ENCODE results near the gene TTC31.

TTC31 gene

DNA sequence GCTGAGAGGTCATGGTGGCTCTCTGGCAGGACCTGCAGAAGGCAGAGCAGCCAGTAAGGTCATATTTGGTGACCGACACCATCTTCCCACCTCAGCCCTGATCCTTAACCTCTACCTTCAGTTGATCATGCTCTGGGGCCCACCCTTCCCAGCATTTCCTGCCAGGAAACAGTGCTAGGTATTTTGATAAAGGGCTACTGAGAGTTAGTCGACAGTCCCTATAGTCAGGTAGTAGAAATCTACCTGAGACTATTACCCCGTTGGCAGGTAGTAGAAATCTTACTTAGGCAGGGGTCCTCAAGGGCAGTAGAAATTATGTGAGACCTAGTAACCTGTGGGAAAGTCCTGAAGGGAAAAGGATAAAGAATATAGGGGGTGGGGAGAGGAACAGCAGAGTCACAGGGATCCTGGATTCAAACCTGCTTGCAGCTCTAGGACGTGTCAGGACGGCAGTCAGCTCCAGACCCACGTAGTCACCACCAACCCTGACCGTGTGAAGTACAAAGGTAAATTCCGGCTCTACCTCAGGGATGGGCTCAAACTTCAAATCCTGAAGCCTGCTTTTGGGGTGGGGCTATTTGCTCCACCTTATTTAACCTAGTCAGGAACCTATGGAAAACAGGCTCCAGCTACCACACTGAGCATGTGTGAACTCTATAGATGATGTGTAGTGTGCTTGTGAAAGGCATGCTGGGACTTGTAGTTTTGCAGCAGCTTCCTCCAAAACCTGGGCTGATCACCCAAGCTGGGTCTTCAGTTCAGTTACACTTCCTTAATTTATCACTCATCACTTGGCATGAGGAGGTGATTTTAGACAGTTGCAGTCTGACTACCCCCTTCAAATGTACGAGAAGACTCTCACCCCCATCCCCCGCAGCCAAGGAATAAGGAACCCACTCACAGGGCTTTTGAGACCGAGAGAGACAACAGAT is 43.1 kb downstream of the TTC31 start, which contains the start of gene DQX1:
DQX1 (minus strand) TSS at position 515 of the 932 bp plus-strand sequence; CDS start at position 13, 502 bp downstream.
- Mint-ChIP-seq H3K9me3 (peaks cover 7 to 10% of the 10 kb centered on the region in 2 donors), H3K27ac (peak within 1 kb of the TSS; percentile 84), H3K36me3 (peaks cover 52 to 57% of the 10 kb centered on the region in 2 donors), H3K4me3 (peak within 1 kb of the TSS; percentile 43 to 57), H3K27me3 (peaks cover 0 to 8% of the 10 kb centered on the region in 2 donors), H3K4me1 (peaks cover 24 to 34% of the 10 kb centered on the region in 2 donors)
- DNase-seq: peak; percentile 73
- peak; percentile 38 to 43 for ATAC-seq (replicated peaks)

DNA sequence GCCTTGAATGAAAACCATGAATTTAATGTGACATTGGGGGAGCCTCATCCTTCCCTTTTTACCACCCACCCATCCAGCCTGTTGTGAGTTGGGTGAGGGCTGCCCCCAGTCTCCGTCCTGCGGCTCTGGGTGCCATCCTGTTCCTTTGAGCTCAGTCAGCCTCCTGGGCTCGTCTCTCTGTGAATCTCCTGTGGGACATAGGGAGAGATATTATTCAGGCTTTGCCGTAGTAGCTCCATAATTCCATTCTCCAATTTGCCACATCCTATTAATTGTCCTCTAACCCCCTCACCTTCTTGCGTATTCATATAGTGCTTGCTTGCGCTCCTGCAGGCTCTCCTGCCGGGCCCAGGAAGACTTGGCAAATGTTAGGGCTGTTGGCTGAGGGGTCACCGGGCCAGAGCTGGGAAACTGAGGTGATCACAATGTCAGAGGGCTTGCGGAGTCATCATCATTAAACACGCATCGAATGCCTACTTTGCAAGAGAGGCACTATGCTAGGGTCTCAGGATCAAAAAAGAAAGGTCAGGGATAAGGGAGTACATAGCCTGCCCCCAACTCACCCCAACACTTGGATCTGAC is 43.9 kb downstream of the TTC31 start:
- Mint-ChIP-seq H3K27ac (peak overlapping the region; percentile 84), H3K4me1 (peaks cover 31 to 41% of the 10 kb centered on the region in 2 donors), H3K36me3 (peaks cover 51 to 63% of the 10 kb centered on the region in 2 donors), H3K27me3 (peaks cover 0 to 4% of the 10 kb centered on the region in 2 donors), H3K4me3 (peak overlapping the region; percentile 43 to 57), H3K9me3 (peaks cover 7 to 10% of the 10 kb centered on the region in 2 donors)
- ATAC-seq (replicated peaks): no peak
- no peak for DNase-seq

DNA sequence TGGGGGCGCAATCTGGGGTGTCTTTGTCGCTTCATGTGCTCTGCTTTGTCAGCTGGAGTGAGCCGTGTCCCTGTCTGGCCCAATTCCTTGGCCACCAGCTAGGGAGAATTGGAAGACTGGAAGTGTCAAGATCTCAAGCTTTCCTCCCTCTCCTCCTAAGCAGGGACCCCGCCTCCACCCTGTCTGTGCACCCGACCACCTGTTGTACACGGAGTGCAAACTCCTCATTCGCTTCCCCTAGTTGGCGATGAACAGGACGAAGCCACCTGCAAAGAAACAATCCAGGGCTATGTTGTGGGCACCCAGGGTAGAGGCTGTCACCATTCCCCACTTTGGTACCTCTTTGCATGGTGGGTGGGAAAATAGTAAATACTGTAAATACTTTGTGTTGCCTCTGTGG is 44.9 kb downstream of the TTC31 start:
- H3K36me3 Mint-ChIP-seq: peaks cover 49 to 68% of the 10 kb centered on the region in 2 donors

GRCh38 chr2:74528600-74529356 is 45.9 kb downstream of the TTC31 start:
- peaks cover 41 to 51% of the 10 kb centered on the region in 2 donors for H3K4me1 Mint-ChIP-seq
- ATAC-seq (replicated peaks): peak; percentile 2 to 6

More for the DNA sequence above, 44.9 kb downstream of the TTC31 start:
- H3K4me3 Mint-ChIP-seq: peak overlapping the region; percentile 97 to 100
- DNase-seq (no peak), ATAC-seq (replicated peaks) (no peak)
- peak overlapping the region; percentile 99 for H3K27ac Mint-ChIP-seq
- peaks cover 39 to 51% of the 10 kb centered on the region in 2 donors for H3K4me1 Mint-ChIP-seq
- H3K27me3 Mint-ChIP-seq: no peaks in the 10 kb centered on the region
- peaks cover 7 to 10% of the 10 kb centered on the region in 2 donors for H3K9me3 Mint-ChIP-seq

GRCh38 chr2:74529357-74530238 is 46.7 kb downstream of the TTC31 start, which contains the start of the genes AUP1 and HTRA2:
TSS of gene AUP1 (minus strand) at chr2:74529706. CDS start at chr2:74529629, 77 bp downstream.
TSS of gene HTRA2 (plus strand) at chr2:74529933. CDS start at chr2:74530007, 74 bp downstream.
- Mint-ChIP-seq H3K27me3 (no peaks in the 10 kb centered on the region), H3K36me3 (peaks cover 55 to 82% of the 10 kb centered on the region in 2 donors), H3K27ac (peak within 1 kb of the TSS; percentile 99), H3K9me3 (peaks cover 7 to 10% of the 10 kb centered on the region in 2 donors), H3K4me3 (peak within 1 kb of the TSS; percentile 97 to 100), H3K4me1 (peaks cover 41 to 51% of the 10 kb centered on the region in 2 donors)
- DNase-seq (peak; percentile 98), ATAC-seq (replicated peaks) (peak; percentile 81 to 84)

More at GRCh38 chr2:74528600-74529356, 45.9 kb downstream of the TTC31 start:
- H3K27me3 Mint-ChIP-seq: no peaks in the 10 kb centered on the region
- H3K27ac Mint-ChIP-seq: peak overlapping the region; percentile 99
- H3K36me3 Mint-ChIP-seq: peaks cover 51 to 74% of the 10 kb centered on the region in 2 donors
- no peak for DNase-seq
- peak overlapping the region; percentile 97 to 100 for H3K4me3 Mint-ChIP-seq
- H3K9me3 Mint-ChIP-seq: peaks cover 7 to 10% of the 10 kb centered on the region in 2 donors

GRCh38 chr2:74530239-74531187 is 47.6 kb downstream of the TTC31 start:
- H3K27me3 Mint-ChIP-seq: no peaks in the 10 kb centered on the region
- peaks cover 49 to 75% of the 10 kb centered on the region in 2 donors for H3K36me3 Mint-ChIP-seq
- DNase-seq (peak; percentile 75), ATAC-seq (replicated peaks) (peak; percentile 29 to 38)
- peaks cover 44 to 56% of the 10 kb centered on the region in 2 donors for H3K4me1 Mint-ChIP-seq
- H3K4me3 Mint-ChIP-seq: peak overlapping the region; percentile 97 to 100
- peak overlapping the region; percentile 99 for H3K27ac Mint-ChIP-seq
- H3K9me3 Mint-ChIP-seq: peaks cover 7 to 10% of the 10 kb centered on the region in 2 donors

GRCh38 chr2:74531666-74532065 is 48.8 kb downstream of the TTC31 start:
- Mint-ChIP-seq H3K27ac (peak overlapping the region; percentile 99), H3K36me3 (peaks cover 38 to 66% of the 10 kb centered on the region in 2 donors), H3K27me3 (no peaks in the 10 kb centered on the region), H3K9me3 (peaks cover 2 to 4% of the 10 kb centered on the region in 2 donors), H3K4me1 (peaks cover 44 to 53% of the 10 kb centered on the region in 2 donors), H3K4me3 (peak overlapping the region; percentile 97 to 100)
- ATAC-seq (replicated peaks) (no peak), DNase-seq (no peak)

DNA sequence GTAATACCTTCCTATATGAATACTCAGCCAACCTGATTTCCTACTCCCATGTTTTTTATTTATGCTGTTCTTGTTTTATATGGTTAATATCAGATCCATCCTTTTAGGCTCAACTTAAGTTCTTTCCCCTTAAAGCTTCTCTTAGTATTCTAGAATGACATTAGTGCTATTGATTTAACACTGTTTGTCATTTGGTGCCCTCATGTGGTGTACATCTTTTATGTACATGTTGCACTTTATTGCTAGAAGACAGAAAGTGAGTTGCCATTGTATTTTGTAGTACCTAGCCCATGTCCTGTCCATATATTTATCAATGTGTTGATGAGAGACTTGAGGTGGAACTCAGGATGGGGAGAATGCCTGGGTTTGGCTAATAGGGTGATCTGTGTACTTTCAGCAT is 49.3 kb downstream of the TTC31 start:
- no peak for DNase-seq

DNA sequence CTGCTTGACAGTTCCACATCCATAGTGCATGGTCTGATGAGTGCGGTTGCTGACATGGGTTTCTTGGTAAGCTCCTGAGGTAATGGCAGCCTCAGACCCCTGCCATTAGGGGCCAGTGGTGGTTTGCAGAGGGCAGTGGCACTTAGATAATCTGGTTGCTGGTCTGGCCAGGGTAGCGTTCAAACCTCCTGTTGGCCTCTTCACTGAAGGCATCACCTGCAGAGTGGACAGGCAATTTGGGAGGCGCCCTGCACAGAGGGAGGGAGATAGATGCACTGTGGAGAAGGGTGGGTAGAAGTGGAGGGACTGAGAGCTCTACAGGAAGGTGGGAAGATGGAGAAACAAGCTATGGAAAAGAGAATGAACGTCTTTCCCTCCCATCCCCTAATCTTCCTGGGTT is 50.6 kb downstream of the TTC31 start:
- H3K36me3 Mint-ChIP-seq: peaks cover 20 to 51% of the 10 kb centered on the region in 2 donors
- no peak overlapping the region for H3K4me3 Mint-ChIP-seq
- DNase-seq (no peak), ATAC-seq (replicated peaks) (no peak)
- no peak overlapping the region for H3K27ac Mint-ChIP-seq
- peaks cover 42 to 53% of the 10 kb centered on the region in 2 donors for H3K4me1 Mint-ChIP-seq
- no peaks in the 10 kb centered on the region for H3K27me3 Mint-ChIP-seq
- no peaks in the 10 kb centered on the region for H3K9me3 Mint-ChIP-seq

More for the DNA sequence above, 49.3 kb downstream of the TTC31 start:
- Mint-ChIP-seq H3K36me3 (peaks cover 32 to 61% of the 10 kb centered on the region in 2 donors), H3K4me1 (peaks cover 43 to 53% of the 10 kb centered on the region in 2 donors), H3K9me3 (peaks cover 0 to 2% of the 10 kb centered on the region in 2 donors), H3K27ac (peak overlapping the region; percentile 32), H3K27me3 (no peaks in the 10 kb centered on the region), H3K4me3 (peak overlapping the region; percentile 97 to 100)
- ATAC-seq (replicated peaks): no peak

DNA sequence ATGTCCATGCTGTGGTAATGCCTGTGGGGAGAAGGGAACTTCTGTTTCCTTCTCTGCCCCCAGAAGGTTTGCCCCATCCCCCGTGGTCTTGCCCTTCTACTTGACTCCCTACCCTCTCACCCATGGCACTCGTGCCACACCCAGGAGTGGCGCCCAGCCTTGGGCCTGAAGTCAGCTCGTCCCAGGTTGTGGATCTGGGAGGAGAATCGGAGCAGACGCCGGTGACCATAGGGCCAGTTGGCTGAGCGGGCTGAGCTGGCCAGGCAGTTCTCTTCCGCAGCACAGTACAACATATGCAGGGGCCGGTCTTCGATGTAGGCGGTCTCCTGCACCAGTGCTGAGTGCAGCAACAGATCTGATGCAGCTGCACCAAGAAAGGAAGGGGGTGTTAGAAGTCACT is 51.5 kb downstream of the TTC31 start:
- H3K4me3 Mint-ChIP-seq: no peak overlapping the region
- no peak overlapping the region for H3K27ac Mint-ChIP-seq
- no peaks in the 10 kb centered on the region for H3K27me3 Mint-ChIP-seq
- DNase-seq: no peak
- H3K9me3 Mint-ChIP-seq: no peaks in the 10 kb centered on the region
- H3K4me1 Mint-ChIP-seq: peaks cover 50 to 60% of the 10 kb centered on the region in 2 donors
- H3K36me3 Mint-ChIP-seq: peaks cover 15 to 46% of the 10 kb centered on the region in 2 donors
- no peak for ATAC-seq (replicated peaks)

DNA sequence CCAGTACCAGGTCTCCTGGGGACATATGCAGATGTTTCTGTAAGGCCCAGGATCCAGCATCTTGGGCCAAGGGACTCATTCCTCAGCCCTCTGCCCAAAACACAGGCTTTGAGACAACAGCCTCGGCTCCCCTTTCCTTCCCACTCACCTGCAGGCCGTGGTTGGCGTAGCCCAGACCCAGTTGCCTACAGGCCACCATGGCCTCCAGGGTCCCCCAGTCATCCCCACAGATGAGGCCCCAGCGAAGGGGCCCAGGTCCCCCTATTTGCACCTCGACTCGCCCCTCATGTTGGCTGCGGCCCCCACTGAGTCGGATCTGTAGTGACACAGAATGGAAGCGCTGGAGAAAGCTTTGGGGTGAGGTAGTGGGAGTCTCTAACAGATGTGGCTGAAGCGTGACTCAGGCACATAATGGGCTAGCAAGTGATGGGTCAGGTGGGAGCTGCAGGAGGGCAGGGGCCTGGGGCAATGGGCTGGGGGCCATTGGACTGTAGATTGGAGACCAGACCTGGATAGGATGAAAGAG is 52.6 kb downstream of the TTC31 start:
- Mint-ChIP-seq H3K4me3 (no peak overlapping the region), H3K36me3 (peaks cover 15 to 45% of the 10 kb centered on the region in 2 donors), H3K27me3 (no peaks in the 10 kb centered on the region), H3K4me1 (peaks cover 55 to 67% of the 10 kb centered on the region in 2 donors), H3K27ac (no peak overlapping the region), H3K9me3 (no peaks in the 10 kb centered on the region)
- DNase-seq: no peak
- no peak for ATAC-seq (replicated peaks)

All from stimulated activated naive B cell treated with anti-CD40 and anti-IgM and Interleukin-4, amounts not matched to agents 10 μg/mL and 1 μg/mL and 100 μg/mL, for 72 hours (primary cell).